ENCODE results near the gene CHRNG. TPM values are rescaled to one million over a fixed set of nuclear protein-coding genes. Genes with fewer than 3 reads are reported as not detected.

Gene CHRNG
- total and polyA plus RNA-seq, 7 donors: not detected

DNA sequence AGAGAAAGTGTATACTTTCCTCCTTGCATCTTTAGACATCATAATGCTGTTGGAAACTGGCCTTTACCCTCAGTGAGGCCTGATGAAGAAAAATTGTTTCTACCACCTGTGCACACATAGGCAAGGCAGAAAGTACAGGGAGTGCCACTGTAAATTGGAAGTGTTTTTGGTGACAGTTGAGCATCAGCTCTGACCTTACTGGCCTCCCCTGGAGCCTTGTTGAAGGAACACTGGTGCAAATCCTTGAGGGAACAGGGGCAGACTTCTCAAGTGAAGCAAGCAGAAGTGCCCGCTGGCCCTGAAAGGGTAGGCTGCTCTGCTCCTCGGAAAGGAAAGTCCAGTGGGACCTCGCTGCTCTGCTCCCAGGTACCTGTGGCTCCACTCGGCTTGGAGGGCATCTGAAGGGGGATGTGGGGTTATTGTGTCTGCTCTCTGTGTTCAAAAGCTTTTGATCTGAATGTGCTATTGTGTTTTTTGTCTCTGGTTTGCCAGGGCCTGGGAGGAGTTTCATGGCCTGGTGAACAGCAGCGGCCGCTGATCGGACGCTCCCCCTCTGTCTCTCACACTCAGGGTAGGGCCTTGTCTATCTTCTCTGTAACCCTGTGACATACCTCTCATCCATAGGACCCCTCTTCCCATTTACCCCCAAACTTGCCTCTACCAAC, 34.4 kb downstream of the CHRNG start:
- Histone ChIP-seq H3K27me3 (no peaks in the 10 kb centered on the region), H3K4me1 (no peaks in the 10 kb centered on the region), H3K9me3 (no peaks in the 10 kb centered on the region), H3K36me3 (peaks cover 10 to 82% (median 26%) of the 10 kb centered on the region in 4 donors), H3K4me3 (no peak overlapping the region), H3K27ac (no peak overlapping the region)
- DNase-seq: no peak
- intact Hi-C loops (cut with DNase I): no loop called here
- TF ChIP-seq POLR2A (IDR thresholded peaks at IDR 0.05): no peak
- WGBS, 2 donors: 15 to 73% methylated on average over 8 of the region's 8 CpGs

DNA sequence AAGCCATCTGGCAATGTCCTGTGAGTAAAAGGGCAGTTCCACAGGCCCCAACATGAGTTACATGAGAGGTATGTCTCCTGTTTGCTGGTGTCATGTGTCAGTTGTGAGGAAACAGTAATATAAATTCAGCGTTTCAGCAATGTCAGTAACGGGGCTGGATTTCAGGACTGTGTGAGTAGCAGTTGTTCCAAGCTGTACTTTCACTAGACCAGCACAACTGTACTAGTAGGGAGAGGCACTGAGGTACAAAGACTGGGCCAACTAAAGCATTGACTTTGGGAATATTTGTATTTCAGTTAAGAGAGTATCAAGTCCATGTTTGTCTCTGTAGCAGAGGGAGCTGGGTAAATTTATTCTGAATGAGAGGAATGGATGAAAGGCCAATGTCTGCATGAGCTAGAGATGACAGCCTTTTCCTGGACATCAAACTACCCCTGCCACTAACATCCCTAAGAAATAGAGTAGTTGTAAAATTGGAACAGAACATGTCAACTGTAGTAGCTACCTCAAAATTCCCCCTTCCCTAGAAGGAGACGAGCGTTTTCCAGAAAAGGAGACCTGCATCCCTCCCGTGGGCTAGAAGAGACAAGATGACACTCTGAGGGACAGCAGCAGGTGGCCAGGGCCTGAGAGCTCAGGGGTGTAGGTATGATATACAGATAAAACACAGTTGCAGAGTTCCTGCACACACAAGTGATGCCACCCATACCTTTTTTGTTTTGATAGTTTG, 35.3 kb downstream of the CHRNG start:
- TF ChIP-seq, protein P1, sequence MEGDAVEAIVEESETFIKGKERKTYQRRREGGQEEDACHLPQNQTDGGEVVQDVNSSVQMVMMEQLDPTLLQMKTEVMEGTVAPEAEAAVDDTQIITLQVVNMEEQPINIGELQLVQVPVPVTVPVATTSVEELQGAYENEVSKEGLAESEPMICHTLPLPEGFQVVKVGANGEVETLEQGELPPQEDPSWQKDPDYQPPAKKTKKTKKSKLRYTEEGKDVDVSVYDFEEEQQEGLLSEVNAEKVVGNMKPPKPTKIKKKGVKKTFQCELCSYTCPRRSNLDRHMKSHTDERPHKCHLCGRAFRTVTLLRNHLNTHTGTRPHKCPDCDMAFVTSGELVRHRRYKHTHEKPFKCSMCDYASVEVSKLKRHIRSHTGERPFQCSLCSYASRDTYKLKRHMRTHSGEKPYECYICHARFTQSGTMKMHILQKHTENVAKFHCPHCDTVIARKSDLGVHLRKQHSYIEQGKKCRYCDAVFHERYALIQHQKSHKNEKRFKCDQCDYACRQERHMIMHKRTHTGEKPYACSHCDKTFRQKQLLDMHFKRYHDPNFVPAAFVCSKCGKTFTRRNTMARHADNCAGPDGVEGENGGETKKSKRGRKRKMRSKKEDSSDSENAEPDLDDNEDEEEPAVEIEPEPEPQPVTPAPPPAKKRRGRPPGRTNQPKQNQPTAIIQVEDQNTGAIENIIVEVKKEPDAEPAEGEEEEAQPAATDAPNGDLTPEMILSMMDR (IDR thresholded peaks at IDR 0.05): no peak
- no peak for TF ChIP-seq POLR2A (IDR thresholded peaks at IDR 0.05)
- TF ChIP-seq EP300 (IDR thresholded peaks at IDR 0.05): no peak
- no peak for TF ChIP-seq POLR2AphosphoS5 (IDR thresholded peaks at IDR 0.05)
- Histone ChIP-seq H3K9me3 (no peaks in the 10 kb centered on the region), H3K27me3 (no peaks in the 10 kb centered on the region), H3K27ac (no peak overlapping the region), H3K4me3 (no peak overlapping the region), H3K4me1 (no peaks in the 10 kb centered on the region), H3K36me3 (peaks cover under 1 to 78% (median 16%) of the 10 kb centered on the region in 4 donors)
- no peak for DNase-seq
- 33 to 79% methylated on average over 5 of the region's 5 CpGs for WGBS, 2 donors
- intact Hi-C loops (cut with DNase I): no loop called here

GRCh38 chr2:232575404-232575746, 35.9 kb downstream of the CHRNG start:
- intact Hi-C loops (cut with DNase I): no loop called here
- Histone ChIP-seq H3K27ac (no peak overlapping the region), H3K4me3 (no peak overlapping the region), H3K27me3 (no peaks in the 10 kb centered on the region), H3K9me3 (no peaks in the 10 kb centered on the region), H3K36me3 (peaks cover 0 to 74% (median 12%) of the 10 kb centered on the region in 4 donors), H3K4me1 (no peaks in the 10 kb centered on the region)
- no peak for DNase-seq
- WGBS, 2 donors: 44 to 89% methylated on average over 1 of the region's 1 CpG
- TF ChIP-seq, protein P1 (IDR thresholded peaks at IDR 0.05): no peak
- TF ChIP-seq POLR2AphosphoS5 (IDR thresholded peaks at IDR 0.05): no peak
- no peak for TF ChIP-seq POLR2A (IDR thresholded peaks at IDR 0.05)
- TF ChIP-seq EP300 (IDR thresholded peaks at IDR 0.05): no peak

DNA sequence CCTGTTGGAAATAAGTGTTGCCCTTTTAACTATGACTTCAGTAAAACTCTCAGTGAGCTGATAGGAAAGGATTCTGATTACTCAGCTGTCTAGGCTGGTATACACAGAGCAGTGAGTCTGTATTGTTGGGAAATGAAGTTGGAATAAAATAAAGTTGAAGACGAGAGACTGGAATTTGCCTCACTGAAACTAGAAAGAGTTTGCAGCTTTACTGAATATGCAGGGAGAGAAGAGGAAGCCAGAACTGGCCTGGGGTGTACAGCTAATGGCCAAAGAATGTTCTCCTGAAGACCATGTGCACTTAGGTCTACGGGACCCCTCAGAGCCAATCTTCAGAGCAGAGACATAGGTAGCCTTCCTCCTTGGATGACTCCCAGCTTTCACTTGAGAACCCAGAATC, 37.5 kb downstream of the CHRNG start:
- no peaks in the 10 kb centered on the region for H3K9me3 ChIP-seq
- peaks cover 10 to 74% (median 13%) of the 10 kb centered on the region in 4 donors for H3K36me3 ChIP-seq
- DNase-seq: no peak
- H3K4me1 ChIP-seq: no peaks in the 10 kb centered on the region
- TF ChIP-seq EP300 (IDR thresholded peaks at IDR 0.05) (no peak), POLR2AphosphoS5 (IDR thresholded peaks at IDR 0.05) (no peak)
- WGBS, 2 donors: 73 to 91% methylated on average over 2 of the region's 2 CpGs
- no peak overlapping the region for H3K27ac ChIP-seq
- no peaks in the 10 kb centered on the region for H3K27me3 ChIP-seq
- intact Hi-C loops (cut with DNase I): no loop called here
- H3K4me3 ChIP-seq: no peak overlapping the region

DNA sequence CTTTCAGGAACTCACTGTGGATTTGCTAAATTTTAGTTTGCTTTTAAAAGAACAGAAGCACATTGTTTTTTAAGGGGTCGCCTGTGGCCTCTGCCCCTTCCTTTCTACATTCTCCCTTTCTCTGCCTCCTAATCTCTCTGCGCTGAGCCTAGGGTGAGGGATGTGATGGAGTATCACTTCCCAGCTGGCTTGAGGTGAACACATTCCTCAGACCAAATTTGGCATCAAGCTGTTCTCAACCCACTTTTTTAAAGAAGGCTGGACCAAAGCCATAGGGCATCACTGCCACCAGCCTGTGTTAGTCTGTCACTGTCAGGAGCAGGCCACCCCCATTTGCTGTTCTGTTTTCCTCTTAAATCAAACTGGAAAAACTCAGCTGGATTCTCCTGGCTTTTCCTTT, 38.3 kb downstream of the CHRNG start:
- 86 to 94% methylated on average over 2 of the region's 2 CpGs for WGBS, 2 donors
- Histone ChIP-seq H3K36me3 (peaks cover 10 to 74% (median 13%) of the 10 kb centered on the region in 4 donors), H3K27me3 (no peaks in the 10 kb centered on the region), H3K27ac (no peak overlapping the region), H3K4me1 (no peaks in the 10 kb centered on the region), H3K9me3 (no peaks in the 10 kb centered on the region), H3K4me3 (no peak overlapping the region)
- no peak for DNase-seq
- intact Hi-C loops (cut with DNase I): no loop called here
- TF ChIP-seq, protein P1 (IDR thresholded peaks at IDR 0.05): no peak
- no peak for TF ChIP-seq POLR2AphosphoS5 (IDR thresholded peaks at IDR 0.05)
- no peak for TF ChIP-seq POLR2A (IDR thresholded peaks at IDR 0.05)
- TF ChIP-seq EP300 (IDR thresholded peaks at IDR 0.05): no peak

Measured in sigmoid colon (tissue), 7 donors.